Osteoblast (primary cell): ENCODE data around the gene KLK8. TPM values are rescaled to one million over a fixed set of nuclear protein-coding genes. Genes with fewer than 3 reads are reported as not detected.
A peak's percentile ranks its signal among the peaks of the same experiment; 100 is the strongest.

ENCODE experiments used
- DNase-seq: peaks from one replicate; pipeline ENCODE4 v3.0.0; 2011; ENCODE audit warnings: low spot score, mixed read lengths; ENCODE audit not compliant: insufficient read length; ENCODE audit errors: missing footprints
- H2AFZ ChIP-seq: 2 replicates; pipeline ENCODE4 v1.6.0; 2011; ENCODE audit warnings: mild to moderate bottlenecking, low read length
- H3K27ac ChIP-seq: 2 replicates; pipeline ENCODE4 v1.5.1; 2011; ENCODE audit warnings: mild to moderate bottlenecking, low read depth, low read length, moderate library complexity
- H3K27me3 ChIP-seq: 2 replicates; pipeline ENCODE4 v1.6.0; 2012; ENCODE audit warnings: mild to moderate bottlenecking, control low read depth, inconsistent platforms, low read length, moderate library complexity; ENCODE audit not compliant: insufficient read depth
- H3K36me3 ChIP-seq: 2 replicates; pipeline ENCODE4 v1.5.1; 2011; ENCODE audit warnings: mild to moderate bottlenecking, low read length, control low read depth, moderate library complexity; ENCODE audit not compliant: insufficient read depth
- H3K4me1 ChIP-seq: 2 replicates; pipeline ENCODE4 v1.5.1; 2011; ENCODE audit warnings: mild to moderate bottlenecking, low read length, control low read depth, moderate library complexity; ENCODE audit not compliant: insufficient read depth
- H3K4me2 ChIP-seq: 2 replicates; pipeline ENCODE4 v1.6.0; 2011; ENCODE audit warnings: mild to moderate bottlenecking, low read length; ENCODE audit not compliant: insufficient read depth
- H3K4me3 ChIP-seq: fragments of 200-600 bp; sonication (generic); 3 replicates; pipeline ENCODE4 v1.5.1; 2012; ENCODE audit warnings: mild to moderate bottlenecking, low read length, inconsistent platforms; ENCODE audit not compliant: insufficient read depth
- H3K79me2 ChIP-seq: 2 replicates; pipeline ENCODE4 v1.6.0; 2012; ENCODE audit warnings: mild to moderate bottlenecking, low read length, control low read depth, inconsistent platforms; ENCODE audit not compliant: insufficient read depth
- H3K9me3 ChIP-seq: 2 replicates; pipeline ENCODE4 v1.5.1; 2011; ENCODE audit warnings: low read depth, low read length, control low read depth
- H4K20me1 ChIP-seq: 2 replicates; pipeline ENCODE4 v1.6.0; 2012; ENCODE audit warnings: mild to moderate bottlenecking, low read length, control low read depth; ENCODE audit not compliant: insufficient read depth
- total RNA-seq: library from RNA; depleted of rRNA; stranded (reverse); fragments of >200 nt; gene quantifications from 2 replicates; pipeline ENCODE4 v1.2.3, GENCODE V29; 2012
- TF ChIP-seq, protein P1 (sequence below): IDR thresholded peaks from 2 replicates; pipeline ENCODE4 v1.5.1; 2011; ENCODE audit warnings: mild to moderate bottlenecking, low read depth, low read length, moderate library complexity; ENCODE audit errors: extremely low read depth

The KLK8 gene
- total RNA-seq, 1 donor = not detected

DNA sequence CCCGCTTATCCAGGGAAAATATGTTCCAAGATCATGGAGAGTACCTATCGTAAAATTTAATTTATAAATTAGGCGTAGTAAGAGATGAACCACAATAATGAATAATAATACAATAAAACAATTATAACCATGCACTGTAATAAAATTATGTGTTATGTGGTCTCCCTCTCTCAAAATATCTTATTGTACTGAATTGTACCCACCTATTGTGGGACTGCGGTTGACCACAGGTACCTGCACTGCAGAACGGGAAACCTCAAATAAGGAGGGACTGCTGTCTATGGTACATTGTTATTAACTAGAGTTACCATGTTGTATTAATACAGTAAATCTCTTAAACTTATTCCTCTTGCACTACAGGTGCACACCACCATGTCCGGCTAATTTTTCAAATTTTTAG is 38.7 kb upstream of the KLK8 start:
- H2AFZ ChIP-seq = no peak overlapping the region
- no peaks in the 10 kb centered on the region for H3K79me2 ChIP-seq
- no peak for DNase-seq
- no peaks in the 10 kb centered on the region for H3K36me3 ChIP-seq
- no peaks in the 10 kb centered on the region for H3K27me3 ChIP-seq
- TF ChIP-seq, protein P1, sequence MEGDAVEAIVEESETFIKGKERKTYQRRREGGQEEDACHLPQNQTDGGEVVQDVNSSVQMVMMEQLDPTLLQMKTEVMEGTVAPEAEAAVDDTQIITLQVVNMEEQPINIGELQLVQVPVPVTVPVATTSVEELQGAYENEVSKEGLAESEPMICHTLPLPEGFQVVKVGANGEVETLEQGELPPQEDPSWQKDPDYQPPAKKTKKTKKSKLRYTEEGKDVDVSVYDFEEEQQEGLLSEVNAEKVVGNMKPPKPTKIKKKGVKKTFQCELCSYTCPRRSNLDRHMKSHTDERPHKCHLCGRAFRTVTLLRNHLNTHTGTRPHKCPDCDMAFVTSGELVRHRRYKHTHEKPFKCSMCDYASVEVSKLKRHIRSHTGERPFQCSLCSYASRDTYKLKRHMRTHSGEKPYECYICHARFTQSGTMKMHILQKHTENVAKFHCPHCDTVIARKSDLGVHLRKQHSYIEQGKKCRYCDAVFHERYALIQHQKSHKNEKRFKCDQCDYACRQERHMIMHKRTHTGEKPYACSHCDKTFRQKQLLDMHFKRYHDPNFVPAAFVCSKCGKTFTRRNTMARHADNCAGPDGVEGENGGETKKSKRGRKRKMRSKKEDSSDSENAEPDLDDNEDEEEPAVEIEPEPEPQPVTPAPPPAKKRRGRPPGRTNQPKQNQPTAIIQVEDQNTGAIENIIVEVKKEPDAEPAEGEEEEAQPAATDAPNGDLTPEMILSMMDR = no peak
- H3K4me3 ChIP-seq = no peak overlapping the region
- no peak overlapping the region for H3K27ac ChIP-seq
- H4K20me1 ChIP-seq = no peaks in the 10 kb centered on the region
- H3K4me1 ChIP-seq = no peaks in the 10 kb centered on the region
- H3K9me3 ChIP-seq = no peaks in the 10 kb centered on the region
- H3K4me2 ChIP-seq = no peak overlapping the region

DNA sequence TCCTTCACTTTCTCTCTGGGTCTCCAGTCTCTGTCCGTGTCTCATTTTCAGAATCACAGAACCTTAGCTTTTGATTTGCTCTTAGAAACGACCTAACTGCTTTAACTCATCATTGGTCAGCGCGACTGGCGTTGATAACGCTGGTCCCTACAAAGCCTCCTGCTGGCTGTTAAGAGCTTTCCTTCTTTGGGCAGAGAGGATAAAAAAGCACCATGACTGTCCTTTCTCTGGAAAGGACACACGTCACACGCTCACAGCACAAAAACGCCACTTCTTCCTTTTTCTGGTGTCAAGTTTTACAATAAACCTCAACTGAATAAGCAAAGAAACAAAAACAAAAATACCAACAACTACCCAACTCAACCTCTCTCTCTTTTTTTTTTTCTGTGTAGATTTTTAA is 35.1 kb upstream of the KLK8 start:
- TF ChIP-seq, protein P1 = no peak
- Histone ChIP-seq H3K9me3 (no peaks in the 10 kb centered on the region), H2AFZ (no peak overlapping the region)

DNA sequence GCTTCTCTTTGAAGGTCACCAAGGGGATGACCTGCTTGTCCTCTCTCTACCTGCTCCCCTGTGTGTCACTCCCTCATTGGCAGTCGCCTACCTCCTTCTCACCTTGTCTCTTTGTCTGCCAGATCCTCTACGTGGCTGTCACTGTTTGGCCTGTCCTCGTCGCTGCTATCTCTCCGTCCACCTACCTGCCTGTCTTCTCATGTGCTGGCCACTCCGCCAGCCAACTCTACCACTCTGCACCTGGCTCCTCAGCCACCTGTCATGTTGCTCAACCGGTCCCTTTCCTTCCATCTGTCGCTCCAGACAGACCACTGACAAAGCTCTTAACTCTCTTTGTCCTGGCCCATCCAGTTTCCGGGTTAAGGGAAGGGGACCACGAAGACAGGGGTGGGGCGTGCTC is 33.3 kb upstream of the KLK8 start, which contains the start of gene KLK12:
TSS of gene KLK12 (minus strand) at position 299 of the 400 bp plus-strand sequence. CDS start 381 bp downstream, outside the sequence.
- H3K27me3 ChIP-seq = no peaks in the 10 kb centered on the region
- no peak within 1 kb of the TSS for H3K4me2 ChIP-seq
- TF ChIP-seq, protein P1 = no peak
- H3K27ac ChIP-seq = no peak within 1 kb of the TSS
- no peaks in the 10 kb centered on the region for H4K20me1 ChIP-seq
- H3K9me3 ChIP-seq = no peaks in the 10 kb centered on the region
- DNase-seq = peak; percentile 43
- no peak within 1 kb of the TSS for H2AFZ ChIP-seq
- H3K4me3 ChIP-seq = no peak within 1 kb of the TSS
- H3K36me3 ChIP-seq = no peaks in the 10 kb centered on the region
- no peaks in the 10 kb centered on the region for H3K4me1 ChIP-seq
- H3K79me2 ChIP-seq = no peaks in the 10 kb centered on the region

More for the DNA sequence above, 35.1 kb upstream of the KLK8 start:
- Histone ChIP-seq H3K4me1 (no peaks in the 10 kb centered on the region), H3K36me3 (no peaks in the 10 kb centered on the region), H3K27me3 (no peaks in the 10 kb centered on the region), H3K27ac (no peak overlapping the region), H4K20me1 (no peaks in the 10 kb centered on the region), H3K4me3 (no peak overlapping the region), H3K4me2 (no peak overlapping the region), H3K79me2 (no peaks in the 10 kb centered on the region)
- DNase-seq = no peak

DNA sequence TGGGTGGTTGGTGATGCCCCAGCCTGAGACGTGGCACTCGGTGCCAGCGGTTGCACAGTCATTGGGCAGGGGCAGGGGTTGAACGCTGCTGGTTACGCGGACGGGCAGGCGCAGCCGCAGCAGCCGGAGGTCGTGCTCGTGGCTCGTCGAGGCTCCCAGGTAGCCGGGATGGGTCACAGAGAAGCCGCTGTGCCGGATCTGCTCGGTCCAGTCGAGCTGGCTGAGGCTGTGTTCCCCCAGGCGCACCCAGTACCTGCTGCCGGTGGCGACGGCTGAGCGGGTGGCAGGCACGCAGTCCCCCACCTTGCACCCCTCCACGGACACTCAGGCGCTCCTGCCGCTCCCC is 30.4 kb upstream of the KLK8 start:
- no peaks in the 10 kb centered on the region for H3K9me3 ChIP-seq
- no peaks in the 10 kb centered on the region for H3K4me1 ChIP-seq
- TF ChIP-seq, protein P1 = no peak
- H2AFZ ChIP-seq = no peak overlapping the region
- peak; percentile 23 for DNase-seq
- peaks cover 10% of the 10 kb centered on the region for H3K27me3 ChIP-seq
- H3K4me3 ChIP-seq = no peak overlapping the region
- H3K79me2 ChIP-seq = no peaks in the 10 kb centered on the region
- H3K36me3 ChIP-seq = no peaks in the 10 kb centered on the region
- H3K4me2 ChIP-seq = no peak overlapping the region
- H4K20me1 ChIP-seq = no peaks in the 10 kb centered on the region
- no peak overlapping the region for H3K27ac ChIP-seq
